SK-N-SH treated with all-trans-retinoic acid at 6 μM for 48 hours (cell line): Measurements from ENCODE around the gene PARL.

Source experiments
- ATAC-seq: fragments of 200-7000 bp; cut with Tn5 transposase; 3 replicates; pipeline ENCODE4 v1.9.1; 2020; ENCODE audit warnings: mild to moderate bottlenecking, moderate library complexity
- CSDC2 ChIP-seq: fragments of 250-450 bp; sonication (Bioruptor Pico); IDR thresholded peaks from 2 replicates; pipeline ENCODE4 v1.5.0; 2020; ENCODE audit warnings: mild to moderate bottlenecking, moderate library complexity
- ESRRG ChIP-seq: fragments of 250-450 bp; sonication (Bioruptor Pico); IDR thresholded peaks from 2 replicates; pipeline ENCODE4 v1.6.1; 2021; ENCODE audit warnings: mild to moderate bottlenecking
- ISL1 ChIP-seq: fragments of 250-450 bp; sonication (Bioruptor Pico); IDR thresholded peaks from 2 replicates; pipeline ENCODE4 v2.1.2; 2022; ENCODE audit warnings: mild to moderate bottlenecking, moderate library complexity
- PPARA ChIP-seq: fragments of 250-450 bp; sonication (Bioruptor Pico); IDR thresholded peaks from 2 replicates; pipeline ENCODE4 v1.5.0; 2020; ENCODE audit warnings: mild to moderate bottlenecking, borderline replicate concordance
- SNAI2 ChIP-seq: fragments of 250-450 bp; sonication (Bioruptor Pico); IDR thresholded peaks from 2 replicates; pipeline ENCODE4 v1.5.0; 2020; ENCODE audit warnings: mild to moderate bottlenecking, moderate library complexity
- TCF4 ChIP-seq: fragments of 250-450 bp; sonication (Bioruptor Pico); IDR thresholded peaks from 2 replicates; pipeline ENCODE4 v1.8.0; 2021; ENCODE audit warnings: mild to moderate bottlenecking, moderate library complexity, borderline replicate concordance
- TOX ChIP-seq: fragments of 250-450 bp; sonication (Bioruptor Pico); IDR thresholded peaks from 2 replicates; pipeline ENCODE4 v1.8.0; 2021; ENCODE audit warnings: mild to moderate bottlenecking, moderate library complexity, borderline replicate concordance
- ZC3H10 ChIP-seq: fragments of 250-450 bp; sonication (Bioruptor Pico); IDR thresholded peaks from 2 replicates; pipeline ENCODE4 v1.5.1; 2021; ENCODE audit warnings: mild to moderate bottlenecking, moderate library complexity
- ZFP30 ChIP-seq: fragments of 450-650 bp; formaldehyde crosslinking; IDR thresholded peaks from 2 replicates; pipeline ENCODE4 v1.5.0; 2022; ENCODE audit warnings: mild to moderate bottlenecking, moderate library complexity
- ZNF70 ChIP-seq: fragments of 450-650 bp; formaldehyde crosslinking; IDR thresholded peaks from 2 replicates; pipeline ENCODE4 v1.5.0; 2020; ENCODE audit warnings: mild to moderate bottlenecking, moderate library complexity
- ZNF8 ChIP-seq: fragments of 450-650 bp; formaldehyde crosslinking; IDR thresholded peaks from 2 replicates; pipeline ENCODE4 v1.5.0; 2020; ENCODE audit warnings: mild to moderate bottlenecking, moderate library complexity
- TF ChIP-seq, protein P1 (sequence below): fragments of 250-450 bp; sonication (Bioruptor Pico); IDR thresholded peaks from 2 replicates; pipeline ENCODE4 v1.5.1; 2021; ENCODE audit warnings: mild to moderate bottlenecking, moderate library complexity
- TF ChIP-seq, protein P2 (sequence below): fragments of 250-450 bp; sonication (Bioruptor Pico); IDR thresholded peaks from 2 replicates; pipeline ENCODE4 v1.8.0; 2020; ENCODE audit warnings: mild to moderate bottlenecking, moderate library complexity, borderline replicate concordance
- TF ChIP-seq, protein P3 (sequence below): fragments of 250-450 bp; sonication (Bioruptor Pico); IDR thresholded peaks from 2 replicates; pipeline ENCODE4 v1.5.1; 2020; ENCODE audit warnings: low read depth, mild to moderate bottlenecking, moderate library complexity
- TF ChIP-seq, protein P4 (sequence below): fragments of 250-450 bp; sonication (Bioruptor Pico); IDR thresholded peaks from 2 replicates; pipeline ENCODE4 v1.8.0; 2021; ENCODE audit warnings: low read depth, mild to moderate bottlenecking, moderate library complexity, borderline replicate concordance

Gene PARL

DNA sequence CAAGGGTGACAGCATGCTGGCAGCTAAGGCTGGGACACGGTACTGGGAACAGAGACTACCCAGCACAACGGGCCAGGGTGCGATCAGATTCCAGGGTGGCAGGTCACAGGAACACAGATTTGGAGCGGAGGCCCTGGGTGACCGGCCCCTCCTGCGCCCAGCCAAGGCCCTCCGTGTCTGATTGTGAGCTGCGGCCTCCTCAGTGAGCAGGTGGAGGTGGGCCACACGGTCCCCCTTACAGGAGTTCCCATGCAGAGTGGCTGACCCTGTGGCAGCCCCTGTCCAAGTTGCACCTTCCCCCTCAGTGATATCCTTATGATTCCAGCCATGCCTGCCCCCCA lies 28.9 kb upstream of the PARL start:
- no peak for ATAC-seq
- TF ChIP-seq PPARA (CRISPR knock-in tag) (no peak), ZC3H10 (CRISPR knock-in tag) (no peak), ZFP30 (CRISPR knock-in tag) (no peak), TOX (CRISPR knock-in tag) (no peak), TCF4 (CRISPR knock-in tag) (no peak), CSDC2 (CRISPR knock-in tag) (no peak)
- TF ChIP-seq, protein P1, sequence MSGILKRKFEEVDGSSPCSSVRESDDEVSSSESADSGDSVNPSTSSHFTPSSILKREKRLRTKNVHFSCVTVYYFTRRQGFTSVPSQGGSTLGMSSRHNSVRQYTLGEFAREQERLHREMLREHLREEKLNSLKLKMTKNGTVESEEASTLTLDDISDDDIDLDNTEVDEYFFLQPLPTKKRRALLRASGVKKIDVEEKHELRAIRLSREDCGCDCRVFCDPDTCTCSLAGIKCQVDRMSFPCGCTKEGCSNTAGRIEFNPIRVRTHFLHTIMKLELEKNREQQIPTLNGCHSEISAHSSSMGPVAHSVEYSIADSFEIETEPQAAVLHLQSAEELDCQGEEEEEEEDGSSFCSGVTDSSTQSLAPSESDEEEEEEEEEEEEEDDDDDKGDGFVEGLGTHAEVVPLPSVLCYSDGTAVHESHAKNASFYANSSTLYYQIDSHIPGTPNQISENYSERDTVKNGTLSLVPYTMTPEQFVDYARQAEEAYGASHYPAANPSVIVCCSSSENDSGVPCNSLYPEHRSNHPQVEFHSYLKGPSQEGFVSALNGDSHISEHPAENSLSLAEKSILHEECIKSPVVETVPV (CRISPR knock-in tag) = no peak
- TF ChIP-seq, protein P2, sequence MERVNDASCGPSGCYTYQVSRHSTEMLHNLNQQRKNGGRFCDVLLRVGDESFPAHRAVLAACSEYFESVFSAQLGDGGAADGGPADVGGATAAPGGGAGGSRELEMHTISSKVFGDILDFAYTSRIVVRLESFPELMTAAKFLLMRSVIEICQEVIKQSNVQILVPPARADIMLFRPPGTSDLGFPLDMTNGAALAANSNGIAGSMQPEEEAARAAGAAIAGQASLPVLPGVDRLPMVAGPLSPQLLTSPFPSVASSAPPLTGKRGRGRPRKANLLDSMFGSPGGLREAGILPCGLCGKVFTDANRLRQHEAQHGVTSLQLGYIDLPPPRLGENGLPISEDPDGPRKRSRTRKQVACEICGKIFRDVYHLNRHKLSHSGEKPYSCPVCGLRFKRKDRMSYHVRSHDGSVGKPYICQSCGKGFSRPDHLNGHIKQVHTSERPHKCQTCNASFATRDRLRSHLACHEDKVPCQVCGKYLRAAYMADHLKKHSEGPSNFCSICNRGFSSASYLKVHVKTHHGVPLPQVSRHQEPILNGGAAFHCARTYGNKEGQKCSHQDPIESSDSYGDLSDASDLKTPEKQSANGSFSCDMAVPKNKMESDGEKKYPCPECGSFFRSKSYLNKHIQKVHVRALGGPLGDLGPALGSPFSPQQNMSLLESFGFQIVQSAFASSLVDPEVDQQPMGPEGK (CRISPR knock-in tag) = no peak
- TF ChIP-seq, protein P3, sequence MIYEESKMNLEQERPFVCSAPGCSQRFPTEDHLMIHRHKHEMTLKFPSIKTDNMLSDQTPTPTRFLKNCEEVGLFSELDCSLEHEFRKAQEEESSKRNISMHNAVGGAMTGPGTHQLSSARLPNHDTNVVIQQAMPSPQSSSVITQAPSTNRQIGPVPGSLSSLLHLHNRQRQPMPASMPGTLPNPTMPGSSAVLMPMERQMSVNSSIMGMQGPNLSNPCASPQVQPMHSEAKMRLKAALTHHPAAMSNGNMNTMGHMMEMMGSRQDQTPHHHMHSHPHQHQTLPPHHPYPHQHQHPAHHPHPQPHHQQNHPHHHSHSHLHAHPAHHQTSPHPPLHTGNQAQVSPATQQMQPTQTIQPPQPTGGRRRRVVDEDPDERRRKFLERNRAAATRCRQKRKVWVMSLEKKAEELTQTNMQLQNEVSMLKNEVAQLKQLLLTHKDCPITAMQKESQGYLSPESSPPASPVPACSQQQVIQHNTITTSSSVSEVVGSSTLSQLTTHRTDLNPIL (CRISPR knock-in tag) = no peak

DNA sequence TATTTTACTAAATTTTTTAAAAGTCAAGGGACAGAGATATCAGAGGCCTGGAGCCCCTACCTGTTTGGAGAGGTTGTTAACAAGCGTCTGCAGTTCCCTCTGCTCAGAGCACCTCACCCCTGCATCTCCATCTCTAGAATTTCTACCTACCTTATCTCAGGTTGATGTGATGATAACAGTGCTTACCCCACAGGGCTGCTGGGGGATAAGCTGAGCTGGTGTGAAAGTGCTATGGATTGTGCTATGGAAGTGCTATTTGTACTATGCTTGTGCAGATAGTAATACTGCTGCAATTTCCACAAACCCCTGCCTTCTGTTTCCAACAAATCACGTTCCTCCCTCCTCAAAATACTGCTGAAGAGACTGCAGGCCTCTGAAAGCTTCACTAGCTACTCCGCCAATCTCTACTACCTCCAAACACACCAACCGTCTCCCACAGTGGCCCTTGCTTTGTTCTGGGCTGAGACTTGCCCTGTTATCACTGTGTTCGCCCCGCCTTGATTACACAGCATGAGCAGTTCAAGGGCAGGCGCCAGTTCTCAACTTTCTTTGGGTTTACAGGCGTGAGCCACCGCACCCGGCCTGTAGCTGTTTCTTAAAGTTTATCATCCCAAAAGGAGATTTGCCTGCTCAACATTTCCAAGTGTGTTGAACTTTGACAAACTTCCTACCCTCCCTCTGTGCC lies 28.4 kb upstream of the PARL start:
- TF ChIP-seq CSDC2 (CRISPR knock-in tag) (no peak), ZC3H10 (CRISPR knock-in tag) (no peak), ESRRG (CRISPR knock-in tag) (no peak), ZFP30 (CRISPR knock-in tag) (no peak), SNAI2 (no peak), ZNF8 (CRISPR knock-in tag) (no peak), ZNF70 (CRISPR knock-in tag) (no peak), TCF4 (CRISPR knock-in tag) (no peak)
- TF ChIP-seq, protein P1 (CRISPR knock-in tag) = no peak
- TF ChIP-seq, protein P2 (CRISPR knock-in tag) = no peak
- TF ChIP-seq, protein P4, sequence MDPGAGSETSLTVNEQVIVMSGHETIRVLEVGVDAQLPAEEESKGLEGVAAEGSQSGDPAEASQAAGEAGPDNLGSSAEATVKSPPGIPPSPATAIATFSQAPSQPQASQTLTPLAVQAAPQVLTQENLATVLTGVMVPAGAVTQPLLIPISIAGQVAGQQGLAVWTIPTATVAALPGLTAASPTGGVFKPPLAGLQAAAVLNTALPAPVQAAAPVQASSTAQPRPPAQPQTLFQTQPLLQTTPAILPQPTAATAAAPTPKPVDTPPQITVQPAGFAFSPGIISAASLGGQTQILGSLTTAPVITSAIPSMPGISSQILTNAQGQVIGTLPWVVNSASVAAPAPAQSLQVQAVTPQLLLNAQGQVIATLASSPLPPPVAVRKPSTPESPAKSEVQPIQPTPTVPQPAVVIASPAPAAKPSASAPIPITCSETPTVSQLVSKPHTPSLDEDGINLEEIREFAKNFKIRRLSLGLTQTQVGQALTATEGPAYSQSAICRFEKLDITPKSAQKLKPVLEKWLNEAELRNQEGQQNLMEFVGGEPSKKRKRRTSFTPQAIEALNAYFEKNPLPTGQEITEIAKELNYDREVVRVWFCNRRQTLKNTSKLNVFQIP = no peak
- no peak for ATAC-seq

DNA sequence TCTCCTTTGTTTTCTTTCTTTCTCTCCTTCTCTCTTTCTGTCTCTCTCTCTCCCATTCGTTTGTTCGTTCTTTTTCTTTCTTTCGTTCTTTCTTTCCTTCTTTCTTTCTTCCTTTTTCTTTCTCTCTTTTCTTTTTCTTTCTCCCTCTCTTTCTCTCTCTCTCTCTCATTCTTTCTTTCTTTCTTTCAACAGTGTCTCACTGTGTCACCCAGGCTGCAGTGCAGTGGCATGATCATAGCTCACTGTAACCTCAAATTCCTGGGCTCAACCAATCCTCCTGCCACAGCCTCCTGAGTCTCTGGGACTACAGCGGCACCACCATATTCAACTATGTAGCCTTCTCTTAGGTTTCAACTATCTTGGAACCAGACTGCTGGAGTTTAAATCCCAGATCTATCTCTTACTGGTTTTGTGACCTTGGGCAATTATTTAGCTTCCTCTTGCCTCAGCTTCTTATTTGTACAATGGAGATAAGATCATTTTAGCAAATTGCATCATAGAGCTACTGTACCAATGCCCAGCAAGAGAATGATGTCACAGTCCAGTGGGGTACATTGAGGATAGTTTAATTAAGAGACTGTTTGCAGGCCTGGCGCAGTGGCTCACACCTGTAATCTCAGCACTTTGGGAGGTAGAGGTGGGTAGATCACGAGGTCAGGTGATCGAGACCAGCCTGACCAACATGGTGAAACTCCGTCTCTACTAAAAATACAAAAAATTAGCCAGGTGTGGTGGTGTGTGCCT lies 27.3 kb upstream of the PARL start:
- no peak for ATAC-seq
- no peak for TF ChIP-seq ISL1
- no peak for TF ChIP-seq ZNF70 (CRISPR knock-in tag)
- TF ChIP-seq, protein P4 = no peak
